GM19328 (cell line): ENCODE results near the gene MROH2B.
"Not testable (repeated sequence)": the region's sequence is repeated elsewhere in the genome, so short reads cannot be mapped to it uniquely, and the experiment has no call there.

Experiments used
- ATAC-seq: cut with Tn5 transposase; IDR thresholded peaks from one replicate; pipeline ENCODE4 v1.9.1; 2021; ENCODE audit warnings: mild to moderate bottlenecking, moderate library complexity; ENCODE audit not compliant: unreplicated experiment

MROH2B gene

DNA sequence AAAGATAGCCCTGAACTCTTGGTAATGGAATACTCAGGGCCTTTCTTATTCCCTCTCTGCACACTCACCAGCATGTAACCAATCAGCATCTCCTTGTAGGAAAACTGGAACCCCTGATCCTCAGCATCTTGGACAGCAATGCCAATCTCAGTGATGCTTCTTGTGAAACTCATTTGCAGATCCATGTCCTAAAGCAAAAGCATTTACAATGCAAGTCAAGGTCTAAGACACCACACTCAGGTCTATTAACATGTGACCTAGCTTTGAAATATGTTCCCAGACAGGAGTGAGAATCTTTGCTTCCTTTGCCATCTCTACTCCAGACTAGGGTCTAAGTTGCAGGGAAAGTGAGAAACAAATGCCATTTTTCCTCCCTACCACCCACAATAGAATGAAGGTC is 38.2 kb downstream of the MROH2B start:
- no peak for ATAC-seq

DNA sequence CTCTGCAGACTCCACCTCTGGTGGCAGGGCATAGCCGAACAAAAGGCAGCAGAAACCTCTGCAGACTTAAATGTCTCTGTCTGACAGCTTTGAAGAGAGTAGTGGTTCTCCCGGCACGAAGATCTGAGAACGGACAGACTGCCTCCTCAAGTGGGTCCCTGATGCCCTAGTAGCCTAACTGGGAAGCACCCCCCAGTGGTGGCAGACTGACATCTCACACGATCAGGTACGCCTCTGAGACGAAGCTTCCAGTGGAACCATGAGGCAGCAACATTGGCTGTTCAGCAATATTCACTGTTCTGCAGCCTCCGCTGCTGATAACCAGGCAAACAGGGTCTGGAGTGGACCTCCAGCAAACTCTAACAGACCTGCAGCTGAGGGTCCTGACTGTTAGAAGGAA is 48.5 kb downstream of the MROH2B start:
- not testable (repeated sequence) for ATAC-seq

DNA sequence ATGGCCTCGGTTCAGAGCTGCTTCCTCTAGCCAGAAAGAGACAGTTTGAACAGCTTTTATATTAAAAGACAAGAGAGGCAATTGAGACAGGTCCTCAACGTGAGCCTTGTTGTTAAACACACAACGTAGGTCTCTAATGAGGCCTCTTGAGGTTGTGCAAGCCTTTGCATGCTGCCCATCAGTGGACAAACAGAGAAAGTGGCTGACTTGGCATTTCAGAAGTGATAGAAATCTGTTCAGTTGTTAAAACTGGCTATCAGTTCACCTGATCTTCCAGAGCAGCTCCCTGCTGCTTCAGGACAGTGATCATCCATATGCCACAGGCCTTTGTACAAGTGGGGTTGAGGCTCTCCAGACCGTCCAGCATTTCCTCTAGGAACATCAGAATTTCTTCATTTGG is 58.8 kb downstream of the MROH2B start:
- ATAC-seq, result no peak

DNA sequence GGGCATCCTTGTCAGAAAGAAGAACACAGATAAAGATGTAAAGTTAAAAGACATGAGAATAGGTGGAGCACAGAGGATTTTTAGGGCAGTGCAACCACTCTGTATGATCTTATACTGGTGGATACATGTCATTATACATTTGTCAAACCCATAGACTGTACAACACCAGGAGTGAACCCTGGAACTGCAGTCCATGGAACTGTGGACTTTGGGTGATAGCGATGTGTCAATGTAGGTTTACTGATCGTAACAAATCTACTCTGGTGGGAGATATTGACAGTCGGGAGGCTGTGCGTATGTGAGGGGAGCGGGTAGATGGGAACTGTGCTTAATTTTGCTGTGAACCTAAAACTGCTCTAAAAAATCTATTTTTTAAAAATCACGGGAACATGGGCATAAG is 60.6 kb downstream of the MROH2B start:
- ATAC-seq, result no peak

DNA sequence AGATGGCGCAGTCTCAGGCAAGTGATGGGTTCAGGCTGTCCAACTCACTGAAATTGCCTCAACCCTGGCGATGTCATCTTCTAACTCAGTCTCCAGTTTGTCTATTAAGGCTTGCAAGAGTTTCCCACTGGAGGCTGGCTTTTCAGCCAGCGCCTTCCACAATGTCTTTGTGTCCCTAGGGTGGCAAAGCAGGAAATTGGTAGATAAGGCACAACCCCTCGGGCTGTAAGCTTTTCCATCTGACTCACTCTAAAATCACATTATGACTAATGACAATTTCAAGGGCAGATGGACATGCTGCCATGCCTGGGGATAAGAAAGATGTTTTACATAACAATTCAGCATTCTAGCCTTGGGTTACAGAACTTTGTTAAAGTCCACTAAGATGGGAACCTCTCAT is 61.9 kb downstream of the MROH2B start:
- ATAC-seq, result no peak

DNA sequence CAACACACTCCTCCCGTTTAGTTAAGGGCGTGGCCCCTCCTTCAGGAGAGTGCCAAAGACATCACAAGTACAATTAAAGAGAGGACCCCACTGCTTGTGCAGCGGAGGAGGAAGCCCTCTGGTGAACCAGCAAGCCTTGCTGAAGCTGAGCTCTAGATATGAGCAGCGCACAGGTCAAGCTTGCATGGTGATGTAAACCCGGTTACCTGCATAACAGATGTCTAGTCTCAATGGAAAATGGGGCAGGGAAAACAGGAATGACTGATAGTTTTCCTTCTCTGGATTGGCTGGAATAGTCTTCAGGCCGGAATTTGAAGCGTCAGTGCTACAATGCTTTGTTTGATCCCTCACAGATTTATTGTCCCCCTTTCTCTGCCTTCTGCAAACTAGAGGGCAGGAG is 66.2 kb downstream of the MROH2B start:
- ATAC-seq, result no peak

DNA sequence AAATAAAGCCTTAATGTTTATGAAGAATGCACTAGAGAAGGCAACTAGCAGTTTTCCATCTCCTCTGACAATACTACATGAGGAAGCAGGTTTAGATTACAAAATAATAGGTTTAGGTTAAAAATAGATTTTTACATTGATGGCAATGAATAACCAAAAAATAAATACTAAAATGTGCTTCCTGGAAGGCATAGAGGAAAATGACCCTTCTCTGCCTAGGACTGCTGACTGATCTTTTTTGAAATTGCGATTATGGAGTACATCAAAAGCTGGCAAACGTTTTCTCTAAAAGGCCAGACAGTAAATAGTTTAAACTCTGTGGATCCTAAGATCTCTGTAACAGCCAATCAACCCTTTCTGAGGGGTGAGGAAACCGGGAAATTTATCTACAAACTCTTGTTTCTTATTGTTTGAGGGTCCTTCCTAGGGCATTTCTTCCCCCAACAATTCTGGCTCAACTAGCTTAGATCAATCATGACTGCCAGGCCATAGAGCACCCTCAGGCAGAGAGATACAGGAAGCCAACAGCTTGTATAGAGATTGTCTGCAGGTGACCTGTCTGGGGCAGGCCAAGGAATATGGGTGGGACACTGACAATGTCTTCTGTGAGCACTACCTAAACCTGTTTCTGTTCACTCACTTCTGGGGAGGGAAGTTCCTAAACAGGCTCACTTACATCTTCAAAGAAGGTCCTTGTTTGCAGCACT is 67.3 kb downstream of the MROH2B start:
- no peak for ATAC-seq

DNA sequence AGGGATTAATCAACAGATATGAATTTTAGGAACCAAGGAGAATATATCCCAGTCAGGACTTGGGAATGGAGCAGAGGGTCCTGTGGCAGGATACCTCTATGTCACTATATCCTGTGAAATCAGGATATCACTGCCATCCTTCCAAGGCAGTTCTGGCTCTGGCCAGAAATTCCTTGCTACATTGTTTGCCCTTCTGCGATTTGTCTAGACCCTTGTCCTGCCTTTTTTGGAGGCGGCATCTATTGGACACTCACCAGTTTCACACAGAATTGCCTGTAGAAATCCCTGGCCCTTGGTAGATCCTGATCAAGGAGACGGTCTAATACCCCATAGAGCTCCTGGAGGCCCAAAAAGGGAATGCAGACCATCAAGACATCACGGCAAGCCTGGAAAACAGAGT is 71.2 kb downstream of the MROH2B start:
- ATAC-seq, result no peak

DNA sequence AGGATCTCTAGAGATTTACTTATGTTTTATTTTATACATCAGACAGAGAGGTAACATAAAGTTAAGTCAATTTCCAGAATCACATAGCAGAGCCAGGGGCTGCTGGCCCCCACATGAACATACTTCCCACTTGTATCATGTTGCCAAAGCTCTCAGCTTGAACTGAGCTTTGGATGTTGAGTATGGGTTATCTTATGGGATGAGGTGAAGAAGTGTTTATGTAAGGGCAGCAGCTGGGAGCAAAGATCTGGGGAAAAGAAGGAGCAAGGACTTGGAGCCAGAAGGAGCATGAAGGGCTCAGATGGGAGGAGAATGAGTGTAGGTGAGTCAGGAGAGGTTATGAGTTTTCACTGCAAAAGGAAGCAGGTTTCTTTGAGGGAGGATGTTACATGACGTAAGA is 72.0 kb downstream of the MROH2B start:
- ATAC-seq, result no peak

DNA sequence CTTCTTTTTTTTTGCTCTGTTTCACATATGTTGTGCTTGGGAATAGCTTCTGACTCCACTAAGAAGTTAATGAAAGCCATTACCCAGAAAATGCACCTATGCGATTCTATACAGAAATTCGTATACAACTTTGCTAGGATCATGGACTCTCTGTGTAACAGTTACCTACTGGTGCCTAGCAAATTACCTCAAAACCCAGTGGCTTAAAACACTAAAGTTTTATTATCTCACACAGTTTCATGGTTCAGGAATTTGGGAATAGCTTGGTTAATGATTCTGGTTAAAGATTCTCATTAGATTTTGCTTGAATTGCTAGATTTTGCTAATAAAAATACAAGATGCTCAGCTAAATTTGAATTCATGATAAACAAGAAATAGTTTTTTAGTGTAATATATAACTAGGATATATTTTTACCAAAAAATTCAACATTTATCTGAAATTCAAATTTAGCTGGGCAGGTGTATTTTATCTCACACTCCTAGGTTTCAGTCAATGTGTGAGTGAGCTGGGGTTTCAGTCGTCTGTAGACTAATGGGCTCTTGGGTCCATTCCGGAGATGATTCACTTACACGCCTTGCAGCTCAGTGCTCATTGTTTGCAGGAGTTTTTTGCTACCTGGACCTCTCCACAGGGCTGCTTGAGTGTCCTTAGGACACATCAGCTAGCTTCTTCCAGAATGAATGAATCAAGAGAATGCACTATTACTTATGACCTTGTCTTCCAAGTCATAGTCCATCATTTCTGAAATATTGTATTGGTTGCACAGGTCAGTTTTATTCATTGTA is 75.1 kb downstream of the MROH2B start:
- ATAC-seq, result no peak

DNA sequence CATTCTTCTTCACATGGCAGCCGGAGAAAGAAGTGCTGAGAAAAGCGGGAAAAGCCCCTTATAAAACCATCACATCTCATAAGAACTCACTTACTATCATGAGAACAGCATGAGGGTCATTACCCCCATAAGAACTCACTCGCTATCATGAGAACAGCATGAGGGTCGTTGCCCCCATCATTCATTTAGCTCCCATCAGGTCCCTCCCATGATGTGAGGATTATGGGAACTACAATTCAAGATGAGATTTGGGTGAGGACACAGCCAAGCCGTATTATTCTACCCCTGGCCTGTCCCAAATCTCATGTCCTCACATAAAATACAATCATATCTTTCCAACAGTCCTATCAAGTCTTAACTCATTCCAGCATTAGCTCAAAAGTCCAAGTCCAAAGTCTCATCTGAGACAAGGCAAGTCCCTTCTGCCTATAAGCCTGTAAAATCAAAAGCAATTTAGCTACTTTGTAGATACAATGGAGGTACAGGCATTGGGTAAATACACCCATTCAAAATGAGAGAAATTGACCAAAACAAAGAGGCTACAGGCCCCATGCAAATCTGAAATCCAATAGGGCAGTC is 79.1 kb downstream of the MROH2B start:
- no peak for ATAC-seq

DNA sequence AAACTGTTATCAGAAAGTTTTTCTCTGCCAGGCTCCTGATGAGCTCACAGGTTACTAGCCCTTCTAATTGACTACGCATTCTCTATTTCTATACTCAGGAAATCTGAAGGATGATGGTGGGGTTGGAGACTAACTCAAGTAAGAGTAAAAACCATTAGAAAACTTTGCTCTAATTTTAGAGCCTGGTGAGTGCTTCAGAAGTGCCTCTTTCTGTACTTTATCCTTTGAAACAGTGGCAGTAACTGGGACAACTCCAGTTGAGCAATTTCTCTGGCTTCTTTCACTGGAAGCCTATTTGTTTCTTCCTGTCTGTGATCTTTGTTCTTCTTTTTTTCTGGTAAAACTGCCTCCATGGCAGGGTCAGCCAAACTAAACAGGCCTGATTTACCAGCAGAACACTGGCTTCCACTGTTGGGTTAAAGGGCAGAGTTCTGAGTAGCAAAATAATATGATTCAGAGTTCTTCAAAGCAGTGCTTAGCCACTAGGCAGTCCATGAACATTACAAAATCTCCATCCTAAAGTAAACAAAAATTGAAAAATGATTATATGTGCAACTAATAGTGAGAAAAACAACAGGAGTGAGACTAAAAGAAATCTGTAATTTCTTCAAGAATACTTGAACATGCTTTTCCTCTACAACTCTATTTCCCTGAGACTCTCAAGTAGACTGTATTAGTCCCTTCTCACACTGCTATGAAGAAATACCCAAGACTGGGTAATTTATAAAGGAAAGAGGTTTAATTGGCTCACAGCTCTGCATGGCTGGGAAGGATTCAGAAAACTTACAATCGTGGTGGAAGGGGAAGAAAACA is 79.8 kb downstream of the MROH2B start:
- no peak for ATAC-seq

DNA sequence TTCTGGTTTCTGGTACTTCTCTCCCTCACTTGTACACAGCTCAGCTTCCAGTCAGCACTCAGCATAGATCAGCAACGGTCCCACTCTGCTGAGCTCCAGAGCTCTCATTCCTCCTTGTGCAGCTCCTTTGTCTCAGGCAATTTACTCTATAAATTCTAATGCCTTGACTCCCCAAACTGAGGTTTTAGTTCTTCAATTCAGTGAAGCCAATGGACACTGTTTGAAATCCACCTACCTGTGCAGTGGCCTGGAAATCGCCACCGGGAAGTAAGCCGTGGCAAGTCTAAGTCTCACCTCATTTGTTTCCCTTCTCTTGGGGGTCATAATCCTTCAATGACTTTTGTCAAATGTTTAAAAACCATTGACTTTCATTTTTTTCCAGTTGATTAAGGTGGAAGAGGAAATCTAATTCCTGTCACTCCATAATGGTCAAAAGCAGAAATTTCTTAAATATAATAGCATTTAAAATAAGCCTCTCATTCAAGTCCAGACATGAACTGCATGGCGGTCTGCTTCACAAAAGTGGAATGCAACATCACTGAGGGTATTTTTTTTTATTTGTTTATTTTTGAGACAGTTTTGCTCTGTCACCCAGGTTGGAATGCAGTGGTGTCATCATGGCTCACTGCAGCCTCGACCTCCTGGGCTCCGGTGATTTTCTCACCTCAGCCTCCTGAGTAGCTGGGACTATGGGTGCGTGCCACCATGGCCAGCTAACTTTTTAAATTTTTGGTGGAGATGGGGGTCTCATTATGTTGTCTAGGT is 82.2 kb downstream of the MROH2B start:
- no peak for ATAC-seq

DNA sequence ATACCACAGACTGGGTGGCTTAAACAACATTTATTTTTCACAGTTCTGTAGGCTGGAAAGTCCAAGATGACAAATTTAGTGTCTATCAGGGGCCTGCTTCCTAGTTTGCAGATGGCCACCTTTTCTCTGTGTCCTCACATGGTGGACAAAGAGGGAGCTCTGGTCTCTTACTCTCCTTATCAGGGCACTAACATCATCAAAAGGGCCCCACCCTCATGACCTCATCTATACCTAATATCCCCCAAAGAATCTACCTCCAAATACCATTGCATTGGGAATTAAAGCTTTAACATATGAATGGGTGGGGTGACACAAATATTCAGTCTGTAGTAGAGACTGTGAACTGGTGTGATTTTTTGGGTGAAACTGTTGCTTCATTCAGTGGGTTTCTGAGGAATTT is 83.8 kb downstream of the MROH2B start:
- ATAC-seq, result no peak

DNA sequence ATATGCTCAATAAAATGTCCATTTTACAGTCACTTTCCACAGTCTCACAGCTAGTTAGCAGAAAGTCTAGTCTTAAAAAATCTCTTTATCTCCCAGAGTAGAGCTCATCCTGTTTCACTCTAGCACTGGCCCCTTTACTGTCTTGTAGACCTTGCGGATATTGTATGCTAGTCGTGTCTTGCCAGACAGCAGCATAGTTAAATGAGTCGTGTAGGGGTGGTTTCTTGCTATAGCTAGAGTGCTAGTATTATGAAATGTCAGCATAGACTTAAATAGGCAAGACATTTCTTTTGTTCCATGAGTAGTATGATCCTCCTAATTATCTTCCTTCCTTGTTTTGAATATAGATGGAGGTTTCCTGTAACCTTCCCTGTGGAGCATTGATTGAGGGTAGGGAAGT is 84.5 kb downstream of the MROH2B start:
- ATAC-seq, result no peak

DNA sequence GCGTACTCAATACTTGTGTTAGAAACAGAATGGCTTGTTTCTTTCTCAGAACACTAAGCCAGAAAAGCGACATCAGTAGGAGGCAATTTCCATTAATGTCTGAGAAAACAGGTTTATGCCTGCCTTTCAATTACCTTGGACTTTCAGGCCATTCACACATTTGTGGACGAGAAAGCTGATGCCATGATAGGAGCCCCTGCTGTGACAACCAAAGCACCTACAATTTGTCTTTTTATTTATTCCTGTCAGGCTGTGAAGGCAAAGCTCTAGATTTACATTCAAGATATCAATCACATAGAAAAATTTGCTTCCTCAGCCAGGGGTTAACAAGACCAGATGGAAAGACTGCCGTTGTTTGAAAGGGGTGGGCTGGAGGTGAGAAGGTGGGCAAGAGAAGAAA is 85.6 kb downstream of the MROH2B start:
- ATAC-seq, result no peak

DNA sequence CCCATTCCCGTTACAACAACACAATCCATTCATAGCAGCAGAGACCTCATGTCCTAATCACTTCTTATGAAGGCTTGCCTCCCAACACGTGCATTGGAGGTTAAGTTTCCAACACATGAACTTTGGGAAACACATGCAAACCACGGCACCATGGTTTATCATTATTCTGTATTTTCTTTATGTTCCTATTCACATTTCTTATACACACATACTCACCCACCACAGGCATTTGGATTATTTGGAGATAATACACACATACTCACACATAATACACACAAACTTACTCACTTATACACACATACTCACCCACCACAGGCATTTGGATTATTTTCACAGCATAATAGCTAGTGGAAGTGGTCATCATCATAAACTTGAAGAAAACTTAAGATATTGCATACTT is 86.3 kb downstream of the MROH2B start:
- ATAC-seq, result no peak

DNA sequence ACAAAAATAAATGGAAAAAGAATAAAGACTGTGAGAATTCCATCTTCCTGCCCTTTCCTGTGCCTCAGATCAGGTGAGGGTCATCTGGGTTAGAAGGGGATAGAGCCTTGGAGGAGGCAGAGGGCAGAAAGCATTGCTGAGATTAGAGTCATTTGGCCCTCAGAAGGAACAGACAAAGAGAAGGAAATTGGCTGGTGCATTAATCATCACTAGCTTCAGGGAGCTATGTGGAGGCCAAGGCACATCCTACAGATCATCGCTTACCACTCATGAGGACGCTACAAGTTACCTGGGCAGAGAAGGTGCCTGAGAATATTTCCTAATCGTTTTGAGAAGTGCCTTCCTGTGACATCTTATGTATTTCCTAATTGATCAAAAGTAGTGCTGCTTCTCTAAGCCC is 87.4 kb downstream of the MROH2B start:
- ATAC-seq, result no peak

DNA sequence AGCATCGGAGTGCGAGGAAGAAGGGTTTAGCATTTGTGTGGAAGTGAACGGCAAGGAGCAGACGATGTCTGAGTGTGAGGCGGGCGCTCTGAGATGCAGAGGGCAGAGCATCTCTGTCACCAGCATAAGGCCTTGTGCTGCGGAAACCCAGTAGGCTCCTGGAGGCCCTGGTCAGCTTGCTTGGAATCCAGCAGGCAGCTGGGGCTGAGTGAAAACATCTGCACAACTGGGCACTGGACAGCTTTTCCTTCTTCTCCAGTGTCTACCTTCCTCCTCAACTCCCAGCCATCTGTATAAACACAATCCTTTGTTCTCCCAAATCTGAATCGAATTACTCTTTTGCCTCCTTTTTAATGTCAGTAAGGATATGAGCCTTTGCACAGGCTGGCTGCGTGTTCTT is 89.7 kb downstream of the MROH2B start:
- ATAC-seq, result no peak

DNA sequence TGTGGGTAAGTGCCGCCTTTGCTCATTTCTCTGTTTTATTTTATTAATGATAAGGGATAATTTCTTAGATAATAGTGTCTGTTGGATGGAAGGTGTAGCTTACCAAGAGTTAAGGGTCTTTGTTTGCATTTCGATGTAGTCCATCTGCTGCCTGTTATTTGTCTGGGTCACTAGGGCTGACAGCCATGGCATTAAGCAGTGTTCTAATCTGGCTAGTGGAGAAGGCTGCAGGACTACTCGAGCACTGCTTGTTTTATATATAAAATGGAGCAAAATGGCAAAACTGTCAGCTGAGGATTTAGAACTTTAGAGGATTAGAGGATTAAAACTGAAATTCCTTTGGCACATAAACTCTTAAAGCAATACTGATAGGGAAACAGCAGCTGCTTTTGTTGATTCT is 94.3 kb downstream of the MROH2B start:
- ATAC-seq, result no peak

DNA sequence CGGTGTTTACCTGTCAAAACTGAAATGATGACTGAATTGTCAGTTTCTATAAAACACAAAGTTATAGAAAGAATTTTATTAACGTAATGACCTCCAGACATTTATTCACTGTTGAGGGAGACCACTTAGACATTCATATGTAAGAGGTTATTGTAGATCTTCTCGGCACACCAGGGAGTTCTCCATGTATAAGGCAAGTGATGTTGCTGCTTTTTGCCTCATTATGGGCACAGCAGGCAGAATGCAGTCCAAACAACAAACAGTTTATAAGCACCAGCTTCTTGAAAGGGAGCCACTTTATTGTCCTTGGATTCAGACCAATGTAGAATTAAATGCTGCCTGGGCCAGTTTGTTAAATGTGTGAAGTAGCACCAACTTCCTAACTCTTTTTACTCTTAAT is 95.1 kb downstream of the MROH2B start:
- no peak for ATAC-seq
